ENCODE measurements around the gene ARHGEF12.

Gene ARHGEF12

DNA sequence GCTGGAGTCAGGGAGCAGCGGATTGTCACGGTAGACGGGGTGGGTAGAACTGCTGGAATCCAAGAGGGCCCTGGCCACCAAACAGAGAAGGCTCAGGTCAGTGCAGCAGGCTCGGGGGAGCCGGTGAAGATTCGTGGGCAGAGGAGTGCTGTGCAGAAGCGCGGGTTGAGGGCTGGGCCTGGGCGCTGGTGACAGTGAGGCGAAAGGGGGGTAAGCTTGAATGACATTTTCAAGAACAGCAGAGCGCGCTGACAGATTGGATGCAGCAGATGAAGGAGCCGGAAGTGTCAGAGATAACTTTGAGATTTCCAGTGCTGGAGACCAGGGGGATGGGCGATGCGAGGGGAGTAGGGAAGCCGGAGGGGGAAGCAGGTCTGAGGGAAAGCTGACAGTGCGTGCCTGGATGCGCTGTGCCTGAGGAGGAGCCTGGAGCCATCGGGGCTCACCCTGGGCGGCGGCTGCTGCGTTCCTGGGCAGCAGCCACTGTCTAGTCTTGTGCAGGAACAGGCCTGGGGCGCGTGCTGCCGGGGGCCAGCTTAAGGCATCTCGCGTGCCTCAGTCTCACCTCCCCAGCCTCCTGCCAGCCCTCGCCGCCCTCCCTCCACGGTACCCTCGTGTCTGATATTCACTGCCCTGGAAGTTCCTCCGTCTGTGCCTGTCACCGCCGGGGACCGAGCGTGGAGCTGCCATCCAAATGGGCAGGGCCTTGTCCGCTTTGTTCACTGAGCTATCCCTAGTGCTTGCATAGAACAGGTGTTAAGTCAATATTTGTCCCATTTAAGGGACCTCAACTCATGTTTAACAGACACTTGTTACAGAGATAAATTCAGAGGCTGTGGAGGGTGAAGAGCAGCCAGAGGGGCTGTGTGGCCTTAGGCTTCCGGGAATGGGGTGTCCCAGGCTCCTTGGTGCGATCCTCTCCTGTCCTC, 180.5 kb downstream of the ARHGEF12 start:
- DNase-seq (ENCODE audit: low read depth): no peak

DNA sequence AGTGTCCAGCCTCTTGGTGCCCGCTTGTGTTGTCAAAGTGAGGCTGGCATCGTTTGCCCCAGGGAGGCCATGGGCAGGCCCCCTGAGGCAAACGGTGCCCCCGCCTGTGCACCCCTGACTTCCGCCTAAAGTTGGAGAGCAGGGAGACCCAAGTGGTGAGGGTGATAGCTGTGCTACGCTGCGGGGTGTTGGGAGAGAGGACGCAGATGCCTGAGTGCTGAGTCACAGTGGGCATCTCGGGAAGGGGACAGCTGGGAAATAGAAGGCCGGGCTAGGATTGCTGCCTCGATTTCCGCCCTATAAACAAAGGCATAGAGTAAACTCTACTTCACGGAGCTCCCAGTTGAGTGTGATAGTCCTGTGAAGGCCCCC, 181.2 kb downstream of the ARHGEF12 start:
- no peak for DNase-seq (ENCODE audit: low read depth)

DNA sequence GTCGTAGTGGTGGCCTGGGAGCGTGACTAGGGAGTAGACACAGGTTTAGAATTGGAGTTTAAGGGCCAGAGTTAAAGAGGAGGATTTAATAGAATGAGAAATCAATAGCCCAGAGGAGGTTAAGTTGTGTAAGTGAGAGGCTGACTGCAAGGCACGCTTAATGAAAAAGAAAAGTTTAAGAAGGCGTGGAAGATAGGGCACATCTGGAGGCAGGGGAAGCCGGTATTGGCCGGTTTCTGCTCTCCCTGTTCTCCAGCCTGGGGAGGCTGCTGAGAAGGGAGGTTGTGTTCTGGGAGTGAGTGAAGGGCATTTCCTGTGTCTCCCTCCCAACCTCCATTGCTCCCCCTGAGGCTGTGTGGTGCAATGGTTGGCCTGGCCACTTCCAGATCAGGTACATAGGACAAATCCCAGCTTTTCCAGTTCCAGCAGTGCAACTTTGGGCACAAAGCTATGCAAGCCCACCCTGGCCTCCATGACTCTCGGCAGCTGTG, 181.6 kb downstream of the ARHGEF12 start:
- no peak for DNase-seq (ENCODE audit: low read depth)

DNA sequence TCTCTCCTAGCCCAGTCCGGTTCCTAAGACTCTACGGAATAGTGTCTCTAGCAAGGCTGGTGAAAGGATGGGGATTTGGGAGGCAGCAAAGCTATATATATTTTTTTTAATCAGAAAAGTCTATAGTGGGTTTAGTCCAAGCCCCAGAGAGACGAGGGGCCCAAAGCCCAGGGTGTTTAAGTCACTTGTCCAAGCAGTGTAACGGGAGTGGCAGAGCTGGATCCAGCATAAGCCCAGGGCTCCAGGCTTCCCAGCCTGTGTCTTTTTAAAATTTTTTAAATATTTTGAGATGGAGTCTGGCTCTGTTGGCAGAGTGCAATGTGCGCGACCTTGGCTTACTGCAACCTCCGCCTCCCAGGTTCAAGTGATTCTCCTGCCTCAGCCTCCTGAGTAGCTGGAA, 182.1 kb downstream of the ARHGEF12 start:
- no peak for DNase-seq (ENCODE audit: low read depth)

DNA sequence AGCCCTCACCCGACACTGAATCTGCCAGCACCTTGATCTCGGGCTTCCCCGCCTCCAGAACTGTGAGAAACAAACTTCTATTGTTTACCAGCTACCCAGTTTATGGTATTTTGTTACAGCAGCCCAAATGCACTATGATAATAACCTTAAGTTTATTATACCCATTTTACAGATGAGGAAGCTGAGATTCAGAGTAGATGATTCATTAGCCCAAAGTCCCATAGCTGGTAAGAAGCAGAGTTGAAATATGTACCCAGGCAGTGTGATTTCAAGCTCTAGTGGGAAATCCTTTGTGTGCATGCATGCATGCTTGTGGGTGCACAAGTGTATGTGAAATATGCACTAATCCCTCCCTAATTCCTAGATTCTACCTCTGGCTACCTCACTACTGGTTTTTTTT, 183.3 kb downstream of the ARHGEF12 start:
- no peak for DNase-seq (ENCODE audit: low read depth)

DNA sequence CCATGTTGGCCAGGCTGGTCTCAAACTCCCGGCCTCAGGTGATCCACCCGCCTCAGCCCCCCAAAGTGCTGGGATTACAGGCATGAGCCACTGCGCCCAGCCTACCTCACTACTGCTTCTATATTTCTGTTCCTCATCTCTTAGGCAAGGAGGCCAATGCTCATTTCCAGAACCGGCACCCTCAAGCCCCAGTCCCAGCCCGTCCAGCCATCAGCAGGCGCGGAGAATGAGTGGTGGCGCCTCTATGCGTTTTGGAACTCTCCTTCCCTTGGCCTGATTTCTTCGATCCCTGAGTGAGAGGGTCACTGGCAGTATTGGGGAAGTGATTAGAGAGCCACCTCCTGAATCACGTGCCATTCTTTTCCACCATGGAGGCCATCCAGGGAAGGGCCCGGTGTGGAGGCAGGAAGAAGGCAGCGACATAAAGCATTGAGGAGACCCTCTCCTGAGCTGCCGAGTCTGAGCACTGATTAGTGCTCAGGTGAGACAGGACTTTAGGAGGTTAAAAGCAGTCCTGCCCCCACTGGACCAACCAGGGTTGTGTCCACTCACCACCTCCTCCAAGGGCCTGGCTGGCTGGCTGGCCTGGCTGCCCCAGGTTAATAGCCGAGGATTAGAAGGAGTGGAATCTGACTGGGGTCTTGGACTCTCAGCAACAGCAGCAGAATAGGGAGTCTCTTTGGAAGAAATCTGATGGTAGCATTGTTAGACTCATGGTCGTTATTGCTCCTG, 184.0 kb downstream of the ARHGEF12 start:
- no peak for DNase-seq (ENCODE audit: low read depth)

DNA sequence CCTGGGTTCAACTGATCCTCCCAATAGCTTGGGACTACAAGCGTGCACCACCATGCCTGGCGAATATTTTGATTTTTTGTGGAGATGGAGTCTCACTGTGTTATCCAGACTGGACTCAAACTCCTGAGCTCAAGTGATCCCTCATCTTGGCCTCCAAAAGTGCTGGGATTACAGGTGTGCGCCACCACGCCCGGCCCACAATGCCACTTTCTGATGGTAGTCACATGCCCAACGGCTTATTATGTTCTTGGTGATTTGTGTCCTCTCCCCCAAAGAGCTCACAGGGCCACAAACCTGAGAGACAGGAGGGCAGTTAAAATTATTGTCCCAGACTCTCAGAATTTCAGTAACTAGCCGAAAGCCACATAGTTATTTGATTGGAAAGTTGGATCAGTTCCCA, 185.0 kb downstream of the ARHGEF12 start:
- no peak for DNase-seq (ENCODE audit: low read depth)

DNA sequence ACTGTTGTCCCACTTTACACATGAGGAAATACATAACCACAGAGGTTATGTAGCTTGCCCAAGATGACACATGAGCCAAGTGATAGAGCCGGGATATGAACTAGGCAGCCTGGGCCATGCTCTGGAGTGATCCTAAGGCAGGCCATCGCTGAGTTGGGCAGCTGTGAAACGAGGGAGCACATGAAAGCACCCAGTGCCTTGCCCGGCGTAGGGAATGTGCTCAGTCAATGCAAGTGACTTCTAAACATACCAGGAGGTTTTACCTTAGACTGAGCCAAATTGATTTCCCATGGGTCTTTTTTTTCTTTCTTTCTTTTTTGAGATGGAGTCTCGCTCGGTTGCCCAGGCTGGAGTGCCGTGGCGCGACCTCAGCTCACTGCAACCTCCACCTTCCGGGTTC, 185.8 kb downstream of the ARHGEF12 start:
- no peak for DNase-seq (ENCODE audit: low read depth)

DNA sequence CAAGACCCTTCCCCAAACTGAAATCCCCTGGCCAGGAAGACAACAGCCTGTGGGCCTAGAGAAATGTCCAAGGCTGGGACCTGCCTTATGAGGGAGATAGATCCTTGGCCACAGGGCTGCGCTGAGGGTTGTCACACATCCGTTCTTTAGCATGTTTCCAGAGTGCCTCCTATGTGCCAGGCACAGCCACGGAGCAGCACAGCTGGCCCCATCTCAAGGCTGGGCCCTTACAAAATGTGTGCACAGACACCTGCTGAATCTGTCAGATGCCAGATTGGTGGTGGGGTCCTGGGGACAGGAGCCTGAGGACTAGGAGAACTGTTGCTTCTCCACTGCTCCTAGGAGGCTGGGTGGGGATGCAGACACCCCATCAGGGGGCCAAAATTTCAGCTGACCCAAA, 186.5 kb downstream of the ARHGEF12 start:
- DNase-seq (ENCODE audit: low read depth): no peak

DNA sequence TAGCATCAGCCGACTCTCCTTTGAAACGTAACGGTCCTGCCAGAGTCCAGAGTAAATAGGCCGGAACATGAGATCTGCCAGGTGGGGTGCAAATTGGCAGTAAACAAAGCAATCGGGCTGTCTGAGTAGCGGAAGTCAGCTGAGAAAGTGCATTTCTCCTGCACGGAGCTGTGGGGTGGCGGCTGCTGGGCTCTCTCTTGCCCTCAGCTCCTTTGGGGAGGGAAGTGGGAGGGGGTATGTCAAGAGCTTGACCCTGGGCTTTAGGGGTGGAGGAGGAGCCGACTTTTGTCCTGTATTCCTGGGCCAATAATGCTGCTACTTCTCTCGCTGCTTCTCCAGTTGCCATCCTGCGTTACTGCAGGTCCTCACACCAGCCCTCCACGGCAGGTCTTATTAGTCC, 187.0 kb downstream of the ARHGEF12 start:
- DNase-seq (ENCODE audit: low read depth): no peak

DNA sequence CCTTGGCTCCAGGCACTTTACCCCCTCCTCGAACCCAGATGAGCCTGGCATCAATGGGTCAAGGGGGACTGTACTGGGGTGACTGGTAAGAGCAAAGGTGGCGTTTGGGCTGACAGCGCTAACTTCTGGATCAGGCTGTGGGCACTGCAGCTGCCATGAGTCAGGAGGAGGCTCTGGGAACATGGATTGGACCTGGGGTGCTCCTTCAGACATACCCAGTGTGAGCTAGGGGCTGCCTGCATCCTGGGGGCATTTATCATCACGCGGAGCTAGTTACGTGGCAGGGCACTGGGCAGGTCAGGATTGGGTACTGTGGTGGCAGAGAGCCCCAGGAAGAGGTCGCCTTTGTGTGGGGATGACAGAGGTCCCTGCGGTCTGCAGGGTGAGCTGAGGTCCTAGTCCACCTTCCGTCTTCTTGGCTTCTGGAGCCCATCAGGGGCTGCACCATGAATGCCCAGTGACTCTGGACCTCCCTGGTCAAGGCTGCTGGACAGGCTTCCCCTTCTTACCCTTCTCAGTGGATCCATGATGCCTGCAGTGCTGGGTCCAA, 188.4 kb downstream of the ARHGEF12 start:
- no peak for DNase-seq (ENCODE audit: low read depth)

DNA sequence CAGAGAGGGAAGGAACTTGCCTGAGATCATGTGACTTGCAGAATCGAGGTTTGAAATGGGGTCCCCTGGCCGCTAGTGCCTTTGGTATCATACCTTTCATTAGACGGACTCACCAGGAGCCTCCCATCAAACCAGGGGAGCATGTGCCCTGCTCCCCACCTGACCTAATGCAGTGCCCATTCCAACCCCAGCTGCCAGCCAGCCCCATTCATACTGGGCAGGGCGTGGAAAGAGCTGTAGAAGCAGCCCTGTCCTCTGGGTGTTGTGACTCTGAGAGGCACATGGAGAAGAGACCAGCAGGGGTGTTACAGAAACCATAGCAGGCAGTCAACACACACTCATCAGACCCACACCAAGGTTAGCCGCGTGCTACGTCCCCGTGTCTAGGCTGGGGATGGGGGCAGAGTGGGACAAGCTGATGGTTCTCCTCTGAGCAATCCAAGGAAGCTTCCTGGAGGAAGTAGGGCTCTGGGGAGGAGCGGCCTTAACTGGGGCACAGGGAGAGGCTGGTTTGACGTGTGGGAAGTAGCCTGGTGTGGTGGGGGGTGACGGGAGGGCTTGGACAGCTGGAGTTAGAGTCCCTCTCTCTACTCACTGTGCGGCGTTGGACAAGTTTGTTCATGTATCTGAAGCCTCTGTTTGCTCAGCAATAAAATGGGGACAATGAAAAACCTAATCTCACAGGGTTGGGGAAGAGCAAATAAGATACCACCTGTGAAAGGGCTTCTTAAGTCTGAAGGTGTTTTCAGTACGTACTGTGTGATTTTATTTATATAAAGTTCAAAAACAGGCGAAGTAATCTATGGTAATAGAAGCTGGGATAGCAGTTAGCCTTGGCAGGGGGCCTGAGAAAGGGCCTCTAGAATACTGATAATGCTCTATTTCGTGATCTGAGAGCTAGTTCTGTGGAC, 189.3 kb downstream of the ARHGEF12 start:
- DNase-seq (ENCODE audit: low read depth): no peak

DNA sequence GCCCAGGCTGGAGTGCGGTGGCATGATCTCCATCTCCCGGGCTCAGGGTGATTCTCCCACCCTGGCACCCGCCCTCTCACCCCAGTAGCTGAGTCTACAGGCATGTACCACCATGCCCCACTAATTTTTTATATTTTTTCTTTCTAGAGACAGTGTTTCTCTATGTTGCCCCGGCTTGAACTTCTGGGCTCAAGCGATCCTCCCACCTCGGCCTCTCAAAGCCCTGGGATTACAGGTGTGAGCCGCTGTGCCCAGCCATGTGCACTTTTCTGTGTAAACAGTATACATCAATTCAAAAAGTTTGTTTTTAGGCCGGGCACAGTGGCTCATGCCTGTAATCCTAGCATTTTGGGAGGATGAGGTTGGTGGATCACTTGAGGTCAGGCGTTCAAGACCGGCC, 190.0 kb downstream of the ARHGEF12 start:
- no peak for DNase-seq (ENCODE audit: low read depth)

DNA sequence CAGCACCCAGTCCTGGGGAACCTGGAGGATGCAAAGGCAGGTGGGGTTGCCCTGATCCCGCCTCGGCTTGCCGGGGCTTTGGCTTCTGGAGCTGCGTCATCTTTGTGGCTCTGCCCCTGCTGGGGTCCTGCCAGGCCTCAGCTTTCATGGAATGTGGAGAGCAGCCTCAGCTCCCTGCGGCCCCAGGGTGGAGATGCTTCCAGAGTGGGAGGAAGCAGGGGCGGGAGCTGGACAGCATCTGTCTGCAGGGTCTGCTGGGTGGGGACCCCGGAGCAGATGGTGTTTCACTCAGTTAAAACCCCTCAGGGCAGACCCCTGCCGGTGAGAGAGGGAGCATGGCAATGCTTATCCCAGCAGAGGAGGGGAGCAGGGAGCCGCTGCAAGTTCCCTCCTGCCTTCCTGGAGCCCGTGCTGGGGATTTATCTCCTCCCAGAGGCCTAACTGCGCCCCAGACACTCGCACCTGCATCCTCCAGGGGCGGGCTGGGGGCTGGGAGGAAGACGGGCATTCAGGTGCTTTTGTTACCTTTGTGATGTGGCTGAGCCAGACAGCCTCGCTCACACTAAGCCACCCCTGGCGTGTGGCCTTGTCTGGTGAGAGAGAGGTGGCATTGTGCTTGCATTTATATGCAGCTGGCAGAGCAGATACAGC, 191.0 kb downstream of the ARHGEF12 start:
- DNase-seq (ENCODE audit: low read depth): no peak

DNA sequence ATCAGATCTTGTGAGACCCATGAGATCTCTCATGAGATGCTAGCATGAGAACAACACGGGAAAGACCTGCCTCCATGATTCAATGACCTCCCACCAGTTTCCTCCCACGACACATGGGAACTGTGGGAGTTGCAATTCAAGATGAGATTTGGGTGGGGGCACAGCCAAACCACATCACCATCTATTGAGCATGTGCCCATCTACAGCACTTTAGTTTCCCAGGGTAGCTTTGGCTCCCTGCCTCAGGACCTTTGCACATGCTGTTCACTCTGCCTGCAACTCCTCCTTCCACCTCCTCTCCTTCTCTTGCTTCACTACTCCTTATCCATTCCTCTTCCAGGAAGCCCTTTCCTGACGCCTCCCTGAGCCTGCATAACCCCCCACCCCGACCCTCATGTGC, 192.5 kb downstream of the ARHGEF12 start:
- no peak for DNase-seq (ENCODE audit: low read depth)

DNA sequence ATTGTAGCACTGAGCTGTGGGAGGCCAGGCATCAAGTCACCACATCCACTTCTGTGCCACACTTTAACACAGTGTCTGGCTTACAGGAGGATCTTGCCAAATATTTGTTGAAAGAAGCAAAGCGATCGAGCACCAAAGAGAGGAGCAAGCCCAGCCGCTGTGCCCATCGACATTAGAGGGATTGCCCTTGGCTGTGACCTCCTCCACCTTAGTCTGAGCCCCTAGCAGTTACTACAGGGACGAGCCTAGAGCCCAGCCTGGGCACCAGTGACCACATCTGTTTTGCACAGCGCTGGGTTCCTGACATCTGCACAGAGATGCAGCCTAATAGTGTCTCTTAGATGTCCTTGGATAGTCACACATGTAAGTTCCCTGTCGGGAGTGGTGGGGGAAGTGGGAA, 193.0 kb downstream of the ARHGEF12 start:
- DNase-seq (ENCODE audit: low read depth): no peak

DNA sequence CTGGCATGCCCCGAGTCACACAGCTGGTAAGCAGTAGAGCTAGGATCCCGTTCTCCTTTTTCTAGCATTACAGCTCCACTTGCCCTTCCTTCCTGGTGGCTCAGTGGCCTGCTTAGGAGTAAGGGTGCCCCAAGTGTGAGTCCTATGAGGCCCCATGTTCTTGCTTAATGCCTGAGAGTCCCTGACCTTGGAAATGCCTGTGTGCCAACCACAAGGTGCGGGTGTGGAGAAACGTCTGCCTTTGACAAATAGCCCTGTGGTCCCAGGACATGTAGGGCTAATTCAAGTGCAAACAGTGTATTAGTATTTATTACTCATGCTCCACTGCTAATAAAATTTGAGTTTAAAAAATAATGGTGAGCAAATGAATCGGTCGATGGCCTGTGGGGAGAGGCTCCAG, 193.7 kb downstream of the ARHGEF12 start:
- DNase-seq (ENCODE audit: low read depth): no peak

DNA sequence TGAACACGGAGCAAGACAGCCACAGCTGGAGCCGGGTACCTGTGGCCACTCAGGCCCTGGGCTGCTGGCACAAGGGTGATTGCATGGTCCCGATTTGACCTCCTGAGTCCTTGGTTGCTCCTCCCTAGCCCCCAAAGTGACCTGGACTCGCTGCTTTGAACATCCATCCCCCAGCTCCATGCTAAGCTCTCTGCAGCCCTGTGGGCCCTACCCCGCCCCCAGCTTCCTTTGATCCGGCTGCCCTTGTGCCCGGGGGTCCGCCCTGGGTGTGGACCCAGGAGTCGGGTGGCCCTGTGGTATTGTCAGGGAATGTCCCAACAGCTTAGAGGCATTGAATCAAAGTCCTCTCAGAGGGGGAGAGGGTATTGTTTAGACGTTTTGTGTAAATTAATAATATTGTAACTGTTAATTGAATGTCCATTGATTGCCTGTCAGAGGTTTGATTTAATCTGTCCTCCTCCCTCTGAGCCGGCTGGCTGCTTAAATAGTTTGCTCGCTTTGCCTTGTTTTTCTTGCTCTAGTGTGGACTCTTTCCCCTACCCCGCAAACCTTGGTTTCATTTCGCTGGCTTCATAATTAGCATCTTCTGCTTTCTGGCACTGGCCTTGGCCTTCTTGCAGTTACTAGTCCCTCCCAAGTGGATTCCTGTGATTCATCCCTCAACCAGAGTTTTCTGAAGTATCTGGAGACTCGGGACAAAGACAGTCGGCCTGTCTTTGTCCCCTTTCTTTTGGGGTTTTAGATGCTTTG, 196.0 kb downstream of the ARHGEF12 start:
- DNase-seq (ENCODE audit: low read depth): no peak

DNA sequence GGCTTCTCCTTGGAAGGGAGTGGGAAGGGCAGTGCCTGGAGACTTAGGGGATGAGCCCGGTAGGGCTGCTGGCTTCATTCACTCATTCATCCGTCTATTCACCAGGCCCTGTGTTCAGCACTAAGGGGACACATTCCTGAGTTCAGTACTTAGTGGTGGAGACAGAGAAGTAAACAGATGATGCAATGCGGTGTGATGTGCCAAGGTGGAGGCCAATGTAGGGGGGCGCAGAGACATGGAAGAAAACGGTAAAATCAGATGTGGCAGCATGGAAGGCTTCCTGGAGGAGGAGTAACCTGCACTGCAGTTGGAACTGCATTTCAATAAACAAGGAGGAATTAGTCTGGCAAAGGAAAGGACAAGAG, 196.6 kb downstream of the ARHGEF12 start:
- no peak for DNase-seq (ENCODE audit: low read depth)

DNA sequence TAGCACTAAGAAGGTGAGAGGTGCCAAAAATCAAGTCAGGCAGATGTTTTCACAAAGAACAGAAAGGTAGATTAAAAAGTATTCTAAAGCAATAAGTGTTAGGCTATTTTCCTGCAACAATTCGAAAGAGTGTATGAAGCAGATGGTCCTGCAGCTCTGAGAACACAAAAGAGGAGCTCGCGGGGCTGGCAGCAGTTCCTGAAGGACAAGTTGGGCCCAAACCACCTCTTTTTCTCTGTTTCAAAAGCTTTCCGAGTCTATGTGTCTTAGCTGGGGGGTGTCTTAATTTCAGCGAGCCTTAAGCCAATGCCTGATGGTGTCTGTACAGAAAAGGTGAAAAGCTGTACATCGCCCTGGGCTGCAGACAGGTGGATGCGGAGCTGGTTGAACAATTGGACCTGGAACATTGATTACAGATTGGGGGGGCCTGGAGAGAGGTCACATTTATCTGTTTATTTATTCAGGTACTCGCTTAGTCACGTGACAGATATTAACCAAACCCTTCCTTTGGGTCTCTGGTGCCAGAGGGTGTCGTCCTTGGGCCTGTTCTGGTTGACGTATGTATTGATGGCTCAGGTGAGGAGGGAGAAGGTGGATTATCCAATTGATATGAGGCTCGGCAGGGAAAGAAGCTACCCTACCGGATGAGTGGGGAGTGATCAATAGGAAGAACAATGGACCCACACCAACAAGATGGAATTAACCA, 200.0 kb downstream of the ARHGEF12 start:
- no peak for DNase-seq (ENCODE audit: low read depth)

All from stimulated activated CD8-positive, alpha-beta memory T cell treated with anti-CD3 and anti-CD28 coated beads, Interleukin-12 subunit alpha, Interleukin-12 subunit beta, amount 100 ng/mL, for 1 hour (primary cell).